OCI-LY7 (cell line): ENCODE measurements around the gene ITSN1. TPM values are rescaled to one million over a fixed set of nuclear protein-coding genes. Genes with fewer than 3 reads are reported as not detected.

ENCODE experiments used
- BruUV-seq: library from RNA; stranded (reverse); fragments of 400-500 nt; replicated peaks from 2 replicates; lab custom pipeline; 2021; lab: Mats Ljungman, UMichigan
- CTCF ChIA-PET: fragments of 300-600 bp; sonication (Branson Sonifier 250); formaldehyde crosslinking; loops from one replicate; lab custom pipeline; 2022; ENCODE audit warnings: antibody characterized with exemption; ENCODE audit not compliant: unreplicated experiment; lab: Charles Lee
- POLR2A ChIA-PET: fragments of 300-600 bp; sonication (Branson Sonifier 250); formaldehyde crosslinking; loops from one replicate; lab custom pipeline; 2022; ENCODE audit warnings: antibody characterized with exemption; lab: Charles Lee
- DNase-seq: peaks from one replicate; pipeline ENCODE4 v3.0.0-alpha.2; 2015; ENCODE audit warnings: low spot score
- H2AFZ ChIP-seq: fragments of 200-600 bp; sonication (generic), shearing (Covaris generic); 2 replicates; pipeline ENCODE4 v1.6.1; 2014; ENCODE audit warnings: mild to moderate bottlenecking, antibody characterized with exemption, low read length, moderate library complexity
- H3K27ac ChIP-seq: fragments of 200-600 bp; sonication (generic); 2 replicates; pipeline ENCODE4 v1.5.1; 2014; ENCODE audit warnings: mixed run types, low read depth, mild to moderate bottlenecking, moderate library complexity, low read length, inconsistent platforms; ENCODE audit not compliant: poor library complexity, severe bottlenecking
- H3K36me3 ChIP-seq: fragments of 200-600 bp; sonication (generic); 2 replicates; pipeline ENCODE4 v1.6.1; 2014; ENCODE audit warnings: mild to moderate bottlenecking, antibody characterized with exemption, low read length, moderate library complexity, mixed read lengths; ENCODE audit not compliant: insufficient read depth
- H3K4me1 ChIP-seq: fragments of 200-600 bp; sonication (generic); 2 replicates; pipeline ENCODE4 v1.5.1; 2014; ENCODE audit warnings: mild to moderate bottlenecking, low read length; ENCODE audit not compliant: insufficient read depth, poor library complexity, severe bottlenecking
- H3K4me2 ChIP-seq: fragments of 200-600 bp; sonication (generic); 2 replicates; pipeline ENCODE4 v1.6.1; 2014; ENCODE audit warnings: mild to moderate bottlenecking, low read length
- H3K4me3 ChIP-seq: fragments of 200-600 bp; sonication (generic); 2 replicates; pipeline ENCODE4 v1.5.1; 2014; ENCODE audit warnings: mild to moderate bottlenecking, low read depth, low read length; ENCODE audit not compliant: poor library complexity, severe bottlenecking
- H3K79me2 ChIP-seq: fragments of 200-600 bp; sonication (generic); 2 replicates; pipeline ENCODE4 v1.6.1; 2016; ENCODE audit warnings: low read depth, mild to moderate bottlenecking, low read length, moderate library complexity, mixed read lengths; ENCODE audit not compliant: insufficient read depth
- H3K9me2 ChIP-seq: fragments of 200-600 bp; sonication (generic); 2 replicates; pipeline ENCODE4 v1.6.1; 2016; ENCODE audit warnings: mild to moderate bottlenecking, low read length, mixed read lengths; ENCODE audit not compliant: insufficient read depth
- H3K9me3 ChIP-seq: fragments of 200-600 bp; sonication (generic); 2 replicates; pipeline ENCODE4 v1.6.1; 2014; ENCODE audit warnings: mild to moderate bottlenecking, mixed run types, low read length, mixed read lengths
- H4K20me1 ChIP-seq: fragments of 200-600 bp; sonication (generic); 2 replicates; pipeline ENCODE4 v1.6.1; 2014; ENCODE audit warnings: mild to moderate bottlenecking, antibody characterized with exemption, low read length, moderate library complexity, mixed read lengths; ENCODE audit not compliant: insufficient read depth
- CTCF ChIP-seq: fragments of 200-600 bp; sonication (generic); conservative IDR thresholded peaks from 2 replicates; pipeline ENCODE4 v1.5.1; 2014; ENCODE audit warnings: mild to moderate bottlenecking, antibody characterized with exemption, low read length, moderate library complexity, mixed read lengths
- EZH2phosphoT487 ChIP-seq: fragments of 200-600 bp; sonication (generic); IDR thresholded peaks from 2 replicates; pipeline ENCODE4 v1.6.1; 2018; ENCODE audit warnings: low read depth, borderline replicate concordance, mild to moderate bottlenecking, mixed run types, antibody characterized with exemption, low read length, moderate library complexity, mixed read lengths
- intact Hi-C: fragments of 100-400 bp; cut with micrococcal nuclease; formaldehyde crosslinking; loops from one replicate; pipeline ENCODE4 v1.10.0; 2022; ENCODE audit not compliant: unreplicated experiment
- total RNA-seq, 2 experiments: library from RNA; depleted of rRNA in 1 of 2; stranded (reverse); fragments of >200 nt in 1 of 2; shearing (Covaris generic) in 1 of 2; gene quantifications; 2 replicates each; pipeline ENCODE4 v1.2.3, GENCODE V29; 2014 to 2022

The ITSN1 gene
- total RNA-seq, 2 experiments from 2014 or later, result 0.60 to 5.9 TPM

GRCh38 chr21:33747420-33747819 lies 105.1 kb downstream of the ITSN1 start:
- ChIA-PET POLR2A (no interaction called here), CTCF (no interaction called here)
- Histone ChIP-seq H4K20me1 (no peaks in the 10 kb centered on the region), H2AFZ (no peak overlapping the region), H3K4me1 (no peaks in the 10 kb centered on the region), H3K36me3 (no peaks in the 10 kb centered on the region), H3K9me2 (no peaks in the 10 kb centered on the region), H3K4me3 (no peak overlapping the region), H3K4me2 (no peak overlapping the region), H3K27ac (no peak overlapping the region), H3K79me2 (no peaks in the 10 kb centered on the region), H3K9me3 (peaks cover 8% of the 10 kb centered on the region; the same call in 1 of the 2 replicates)
- TF ChIP-seq CTCF (no peak), EZH2phosphoT487 (no peak)
- no peak for DNase-seq
- no TSS peak for BruUV-seq
- intact Hi-C loops, result no loop called here

- H3K36me3 ChIP-seq, result no peaks in the 10 kb centered on the region
- no peak overlapping the region for H3K27ac ChIP-seq
- no peak overlapping the region for H3K4me3 ChIP-seq
- no TSS peak for BruUV-seq
- H3K79me2 ChIP-seq, result no peaks in the 10 kb centered on the region
- no peak for TF ChIP-seq CTCF
- no peaks in the 10 kb centered on the region for H3K4me1 ChIP-seq
- no peak overlapping the region for H2AFZ ChIP-seq
- ChIA-PET POLR2A (interaction anchor here (0.7 to 1.5 kb wide), 5 partner anchors 12 to 1208 kb away, joined by 3 to 7 read pairs (median 3); no protein-coding TSS in a partner anchor), CTCF (no interaction called here)
- no peaks in the 10 kb centered on the region for H3K9me2 ChIP-seq
- H3K4me2 ChIP-seq, result no peak overlapping the region
- no peak for DNase-seq
- peaks cover 8% of the 10 kb centered on the region; the same call in 1 of the 2 replicates for H3K9me3 ChIP-seq
- H4K20me1 ChIP-seq, result no peaks in the 10 kb centered on the region
- intact Hi-C loops, result no loop called here
Observed at GRCh38 chr21:33748903-33749302, 106.6 kb downstream of the ITSN1 start.

GRCh38 chr21:33750017-33750416 lies 107.7 kb downstream of the ITSN1 start:
- Histone ChIP-seq H3K79me2 (no peaks in the 10 kb centered on the region), H3K9me3 (peaks cover 8% of the 10 kb centered on the region; the same call in 1 of the 2 replicates), H3K36me3 (no peaks in the 10 kb centered on the region), H3K4me1 (no peaks in the 10 kb centered on the region), H3K9me2 (no peaks in the 10 kb centered on the region), H4K20me1 (no peaks in the 10 kb centered on the region), H3K27ac (no peak overlapping the region), H3K4me2 (no peak overlapping the region), H2AFZ (no peak overlapping the region), H3K4me3 (no peak overlapping the region)
- no peak for DNase-seq
- intact Hi-C loops, result no loop called here
- BruUV-seq, result no TSS peak
- TF ChIP-seq EZH2phosphoT487 (no peak), CTCF (no peak)
- CTCF ChIA-PET, result no interaction called here
- POLR2A ChIA-PET, result no interaction called here
